GM12872 (cell line): ENCODE measurements around the gene GCDH.

ENCODE experiments used
- TF ChIP-seq, protein P1 (sequence below): IDR thresholded peaks from 3 replicates; pipeline ENCODE4 v1.5.1; 2011; ENCODE audit warnings: low read depth, mild to moderate bottlenecking, low read length, moderate library complexity; ENCODE audit not compliant: insufficient read depth

The GCDH gene

DNA sequence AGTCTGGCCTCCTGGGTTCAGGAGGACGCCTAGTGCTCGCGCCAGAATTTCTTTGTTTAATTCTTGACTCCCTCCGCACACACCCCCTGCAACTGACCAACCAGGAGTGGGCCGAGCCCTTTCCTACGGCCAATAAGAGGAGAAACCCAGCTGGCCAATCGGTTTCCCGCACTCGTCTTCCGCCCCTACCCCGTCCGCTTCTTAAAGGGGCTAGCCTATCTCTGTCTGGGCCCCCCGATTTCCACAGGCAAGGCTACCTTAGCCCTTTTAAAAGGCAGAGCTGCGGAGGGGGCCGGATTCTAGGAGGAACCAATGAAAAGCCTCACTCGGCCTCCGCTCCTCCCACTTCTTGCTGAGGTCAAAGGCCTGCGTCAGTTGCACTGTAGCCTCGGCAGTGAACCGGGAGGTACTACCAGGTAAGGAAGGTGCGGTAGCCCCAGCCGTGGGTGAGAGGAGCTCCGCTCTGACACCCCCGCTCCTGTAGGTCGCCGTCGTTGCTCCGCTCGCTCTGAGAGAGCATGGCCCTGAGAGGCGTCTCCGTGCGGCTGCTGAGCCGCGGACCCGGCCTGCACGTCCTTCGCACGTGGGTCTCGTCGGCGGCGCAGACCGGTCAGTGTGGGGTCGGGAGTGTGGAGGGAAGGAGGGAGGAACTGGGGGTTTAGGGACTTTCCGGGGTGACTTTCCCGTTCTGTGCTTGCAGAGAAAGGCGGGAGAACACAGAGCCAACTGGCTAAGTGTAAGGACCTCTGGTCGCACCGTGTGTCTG, at the start of gene GCDH:
Gene GCDH (plus strand): TSS at position 374 of the 766 bp plus-strand sequence. CDS start 145 bp downstream, at position 519.
- TF ChIP-seq, protein P1, sequence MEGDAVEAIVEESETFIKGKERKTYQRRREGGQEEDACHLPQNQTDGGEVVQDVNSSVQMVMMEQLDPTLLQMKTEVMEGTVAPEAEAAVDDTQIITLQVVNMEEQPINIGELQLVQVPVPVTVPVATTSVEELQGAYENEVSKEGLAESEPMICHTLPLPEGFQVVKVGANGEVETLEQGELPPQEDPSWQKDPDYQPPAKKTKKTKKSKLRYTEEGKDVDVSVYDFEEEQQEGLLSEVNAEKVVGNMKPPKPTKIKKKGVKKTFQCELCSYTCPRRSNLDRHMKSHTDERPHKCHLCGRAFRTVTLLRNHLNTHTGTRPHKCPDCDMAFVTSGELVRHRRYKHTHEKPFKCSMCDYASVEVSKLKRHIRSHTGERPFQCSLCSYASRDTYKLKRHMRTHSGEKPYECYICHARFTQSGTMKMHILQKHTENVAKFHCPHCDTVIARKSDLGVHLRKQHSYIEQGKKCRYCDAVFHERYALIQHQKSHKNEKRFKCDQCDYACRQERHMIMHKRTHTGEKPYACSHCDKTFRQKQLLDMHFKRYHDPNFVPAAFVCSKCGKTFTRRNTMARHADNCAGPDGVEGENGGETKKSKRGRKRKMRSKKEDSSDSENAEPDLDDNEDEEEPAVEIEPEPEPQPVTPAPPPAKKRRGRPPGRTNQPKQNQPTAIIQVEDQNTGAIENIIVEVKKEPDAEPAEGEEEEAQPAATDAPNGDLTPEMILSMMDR = no peak

DNA sequence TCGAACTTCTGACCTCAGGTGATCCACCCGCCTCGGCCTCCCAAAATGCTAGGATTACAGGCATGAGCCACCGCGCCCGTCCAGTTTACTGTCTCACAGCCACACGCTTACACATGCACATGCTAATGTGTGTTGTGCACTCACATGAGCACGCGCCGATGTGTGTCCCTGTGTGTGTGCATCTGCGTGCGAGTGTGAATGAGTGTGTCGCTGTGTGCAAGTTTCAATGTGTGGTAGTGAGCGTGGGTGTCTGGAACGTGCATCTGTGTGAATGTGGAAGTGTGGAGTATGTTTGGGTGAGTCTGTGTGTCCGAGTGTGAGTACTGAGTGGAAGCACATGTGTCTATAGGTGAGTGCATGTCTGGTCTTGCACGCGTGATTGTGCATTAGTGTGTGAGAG, 48.4 kb upstream of the GCDH start:
- TF ChIP-seq, protein P1 = no peak

DNA sequence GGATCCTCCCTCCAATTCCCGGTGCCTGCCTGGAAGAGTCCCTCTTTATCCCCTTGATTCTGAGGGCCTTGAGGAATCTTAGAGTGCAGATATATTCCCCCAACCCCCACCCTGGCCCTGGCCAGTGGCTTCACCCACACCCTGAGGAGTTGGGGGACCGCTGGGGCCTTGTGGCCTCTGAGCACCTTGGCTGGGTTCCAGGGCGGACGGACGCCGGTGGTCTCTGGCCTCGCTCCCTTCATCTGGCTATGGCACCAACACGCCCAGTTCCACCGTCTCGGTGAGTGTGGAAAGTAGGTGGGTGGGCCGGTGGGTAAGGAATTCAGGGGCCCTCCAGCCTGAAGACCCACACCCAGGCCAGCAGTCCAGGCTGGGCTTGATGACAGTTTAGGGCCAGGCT, 47.6 kb upstream of the GCDH start:
- TF ChIP-seq, protein P1 = no peak

DNA sequence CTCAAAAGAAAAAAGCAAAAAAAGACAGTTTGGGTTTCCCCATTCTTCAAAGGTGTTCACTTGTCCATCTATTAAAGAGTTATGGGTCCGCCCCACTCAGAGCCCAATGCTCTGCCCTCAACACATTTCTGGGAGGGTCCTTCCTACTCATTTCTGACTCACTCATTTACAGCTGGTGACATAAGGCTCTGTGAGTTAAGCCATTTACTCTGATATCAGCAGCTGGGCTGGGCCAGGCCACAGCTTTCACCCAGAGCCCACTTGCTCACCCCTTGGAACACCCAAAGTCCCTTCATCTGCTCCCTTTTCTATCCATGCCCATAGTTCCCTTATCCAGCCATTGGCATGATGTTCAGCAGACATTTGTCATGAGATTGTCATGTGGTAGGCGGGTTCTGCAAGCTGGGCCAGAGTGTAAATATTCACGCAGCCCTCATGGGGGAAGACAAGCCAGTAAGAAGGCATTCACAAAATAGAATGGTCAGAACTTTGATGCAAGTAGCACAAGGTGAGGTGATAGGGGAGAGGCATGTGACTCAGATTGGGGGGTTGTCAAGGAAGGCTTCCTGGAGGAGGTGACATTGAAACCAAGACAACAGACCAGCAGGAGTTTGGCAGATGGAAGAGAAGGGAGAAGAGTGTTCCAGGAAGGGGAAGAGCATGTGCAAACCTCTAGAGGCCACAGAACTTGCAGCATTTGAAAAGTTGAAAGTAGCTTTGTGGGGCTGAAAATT, 46.8 kb upstream of the GCDH start:
- TF ChIP-seq, protein P1 = no peak

DNA sequence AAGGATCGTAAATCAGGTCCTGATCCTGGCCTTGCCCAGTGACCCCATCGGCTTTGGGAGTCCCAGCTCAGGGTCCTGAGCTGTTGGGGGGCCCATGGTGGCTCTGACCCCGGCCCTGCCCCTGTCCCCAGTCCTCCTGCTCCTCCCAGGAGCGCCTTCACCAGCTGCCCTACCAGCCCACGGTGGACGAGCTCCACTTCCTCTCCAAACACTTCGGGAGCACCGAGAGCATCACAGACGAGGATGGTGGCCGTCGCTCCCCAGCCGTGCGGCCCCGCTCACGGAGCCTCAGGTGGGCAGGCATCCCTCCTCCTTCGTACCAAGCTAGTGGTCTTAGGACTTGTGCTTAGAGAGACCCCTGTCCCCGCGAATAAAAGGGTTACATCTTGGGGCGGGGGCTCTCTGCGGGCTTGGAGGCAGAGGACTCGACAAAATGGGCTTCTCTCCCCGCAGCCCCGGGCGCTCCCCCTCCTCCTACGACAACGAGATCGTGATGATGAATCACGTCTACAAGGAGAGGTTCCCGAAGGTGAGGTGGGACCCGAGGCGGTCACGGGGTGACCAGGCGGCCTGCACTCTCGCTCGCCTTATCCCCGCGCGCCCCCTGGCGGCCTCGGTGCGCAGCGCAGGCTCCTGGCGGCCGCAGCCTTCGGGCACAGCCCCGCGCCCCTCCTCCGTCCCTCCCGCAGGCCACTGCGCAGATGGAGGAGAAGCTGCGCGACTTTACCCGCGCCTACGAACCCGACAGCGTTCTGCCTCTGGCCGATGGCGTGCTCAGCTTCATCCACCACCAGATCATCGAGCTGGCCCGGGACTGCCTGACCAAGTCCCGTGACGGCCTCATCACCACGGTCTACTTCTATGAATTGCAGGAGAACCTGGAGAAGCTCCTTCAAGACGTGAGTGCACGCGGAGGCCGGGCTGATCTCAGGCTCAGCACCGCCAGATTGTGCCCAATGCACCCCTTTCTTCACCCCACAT, 43.5 kb upstream of the GCDH start:
- TF ChIP-seq, protein P1 = peak; percentile 96

DNA sequence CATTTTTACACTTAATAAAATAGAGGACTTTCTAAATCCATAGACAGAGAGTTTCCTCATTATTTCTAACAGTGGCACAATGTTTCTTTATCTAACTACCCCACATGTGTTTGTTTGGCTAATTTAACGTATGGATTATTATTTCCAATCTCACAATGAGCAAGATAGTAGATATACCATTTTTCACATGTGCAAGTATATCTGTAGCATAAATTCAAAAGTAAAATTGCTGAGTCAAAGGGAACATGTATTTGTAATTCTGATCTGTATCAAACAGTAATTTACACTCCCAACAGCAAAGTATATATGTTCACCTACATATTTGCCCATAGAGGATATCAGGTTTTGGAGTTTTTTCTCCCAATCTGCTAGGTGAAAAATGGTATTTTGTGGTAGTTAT, 34.3 kb upstream of the GCDH start:
- TF ChIP-seq, protein P1 = no peak
